HG02759 (cell line): ENCODE data around the gene HNRNPLL.
"Not testable (repeated sequence)": the region's sequence is repeated elsewhere in the genome, so short reads cannot be mapped to it uniquely, and the experiment has no call there.

ENCODE experiments used
- ATAC-seq: cut with Tn5 transposase; IDR thresholded peaks from one replicate; pipeline ENCODE4 v1.9.1; 2021; ENCODE audit warnings: mild to moderate bottlenecking, moderate library complexity; ENCODE audit not compliant: unreplicated experiment

The HNRNPLL gene

GRCh38 chr2:38602732-38603401 is at the start of gene HNRNPLL:
HNRNPLL (minus strand) TSS chr2:38602928; CDS start chr2:38602626, 302 bp downstream.
- ATAC-seq = peak; percentile 73

GRCh38 chr2:38650717-38651116 is 48.0 kb upstream of the HNRNPLL start:
- ATAC-seq = no peak

- no peak for ATAC-seq
These were observed 47.3 kb upstream of the HNRNPLL start for GRCh38 chr2:38650012-38650411.

GRCh38 chr2:38649176-38649728 is 46.5 kb upstream of the HNRNPLL start:
- no peak for ATAC-seq

GRCh38 chr2:38648107-38648761 is 45.5 kb upstream of the HNRNPLL start:
- no peak for ATAC-seq

GRCh38 chr2:38643683-38644511 is 41.2 kb upstream of the HNRNPLL start:
- ATAC-seq = not testable (repeated sequence)

GRCh38 chr2:38643021-38643671 is 40.4 kb upstream of the HNRNPLL start:
- no peak for ATAC-seq

GRCh38 chr2:38642373-38643017 is 39.8 kb upstream of the HNRNPLL start:
- ATAC-seq = not testable (repeated sequence)

GRCh38 chr2:38636069-38636468 is 33.3 kb upstream of the HNRNPLL start:
- no peak for ATAC-seq

- ATAC-seq = no peak
These were observed 32.4 kb upstream of the HNRNPLL start for GRCh38 chr2:38635139-38635538.

- ATAC-seq = peak; percentile 90
These were observed 32.0 kb upstream of the HNRNPLL start for GRCh38 chr2:38634684-38635083.

- no peak for ATAC-seq
These were observed 31.2 kb upstream of the HNRNPLL start for GRCh38 chr2:38633895-38634294.

GRCh38 chr2:38632980-38633379 is 30.3 kb upstream of the HNRNPLL start:
- no peak for ATAC-seq

- ATAC-seq = peak; percentile 52
These were observed 29.2 kb upstream of the HNRNPLL start for GRCh38 chr2:38631976-38632375.

GRCh38 chr2:38629684-38630083 is 27.0 kb upstream of the HNRNPLL start:
- ATAC-seq = no peak

- no peak for ATAC-seq
These were observed 24.7 kb upstream of the HNRNPLL start for GRCh38 chr2:38627391-38627790.

GRCh38 chr2:38626326-38627035 is 23.8 kb upstream of the HNRNPLL start:
- ATAC-seq = no peak

- no peak for ATAC-seq
These were observed 19.5 kb upstream of the HNRNPLL start for GRCh38 chr2:38622210-38622609.

GRCh38 chr2:38621018-38621417 is 18.3 kb upstream of the HNRNPLL start:
- no peak for ATAC-seq
